GM18498 (cell line): ENCODE measurements around the gene TUBB6.

Experiments used
- ATAC-seq: cut with Tn5 transposase; IDR thresholded peaks from one replicate; pipeline ENCODE4 v1.9.1; 2021; ENCODE audit warnings: mild to moderate bottlenecking, moderate library complexity; ENCODE audit not compliant: unreplicated experiment

The TUBB6 gene

GRCh38 chr18:12313530-12314245, 5.6 kb downstream of the TUBB6 start:
- no peak for ATAC-seq

GRCh38 chr18:12314591-12315305, 6.7 kb downstream of the TUBB6 start:
- ATAC-seq = no peak

GRCh38 chr18:12315490-12315889, 7.4 kb downstream of the TUBB6 start:
- no peak for ATAC-seq

- ATAC-seq = no peak
These were observed 7.9 kb downstream of the TUBB6 start for GRCh38 chr18:12315911-12316310.

- no peak for ATAC-seq
These were observed 9.8 kb downstream of the TUBB6 start for GRCh38 chr18:12317664-12318333.

GRCh38 chr18:12318334-12318697, 10.3 kb downstream of the TUBB6 start:
- ATAC-seq = no peak

- ATAC-seq = no peak
These were observed 10.8 kb downstream of the TUBB6 start for GRCh38 chr18:12318857-12319256.

GRCh38 chr18:12321333-12321732, 13.3 kb downstream of the TUBB6 start:
- peak; percentile 88 for ATAC-seq

- no peak for ATAC-seq
These were observed 17.1 kb downstream of the TUBB6 start for GRCh38 chr18:12324991-12325725.

GRCh38 chr18:12325726-12326245, 17.7 kb downstream of the TUBB6 start:
- no peak for ATAC-seq

GRCh38 chr18:12326711-12327460, 18.8 kb downstream of the TUBB6 start:
- ATAC-seq = no peak

- peak; percentile 63 for ATAC-seq
These were observed 19.6 kb downstream of the TUBB6 start for GRCh38 chr18:12327510-12328178.

- no peak for ATAC-seq
These were observed 20.3 kb downstream of the TUBB6 start for GRCh38 chr18:12328179-12328823.

GRCh38 chr18:12329125-12329698, 21.2 kb downstream of the TUBB6 start:
- ATAC-seq = no peak

- ATAC-seq = no peak
These were observed 22.7 kb downstream of the TUBB6 start for GRCh38 chr18:12330766-12331165.

- no peak for ATAC-seq
These were observed 25.7 kb downstream of the TUBB6 start for GRCh38 chr18:12333506-12334290.

GRCh38 chr18:12334366-12334808, 26.3 kb downstream of the TUBB6 start:
- no peak for ATAC-seq

- ATAC-seq = no peak
These were observed 26.8 kb downstream of the TUBB6 start for GRCh38 chr18:12334863-12335262.
